IPS-18a (cell line): ENCODE measurements around the gene FAM219A.
A peak's percentile ranks its signal among the peaks of the same experiment; 100 is the strongest.
"Not testable (repeated sequence)": the region's sequence is repeated elsewhere in the genome, so short reads cannot be mapped to it uniquely, and the experiment has no call there.

Source experiments
- H3K27ac ChIP-seq: one replicate; pipeline ENCODE4 v1.5.1; 2013; ENCODE audit warnings: low read length
- H3K27me3 ChIP-seq: one replicate; pipeline ENCODE4 v1.6.1; 2013; ENCODE audit warnings: mild to moderate bottlenecking, low read length; ENCODE audit not compliant: control insufficient read depth, insufficient read depth
- H3K36me3 ChIP-seq: one replicate; pipeline ENCODE4 v1.6.1; 2013; ENCODE audit warnings: low read depth, low read length; ENCODE audit not compliant: control insufficient read depth
- H3K4me1 ChIP-seq: one replicate; pipeline ENCODE4 v1.6.1; 2013; ENCODE audit warnings: low read depth, low read length; ENCODE audit not compliant: control insufficient read depth
- H3K4me3 ChIP-seq: one replicate; pipeline ENCODE4 v1.5.1; 2013; ENCODE audit warnings: low read length
- H3K9ac ChIP-seq: one replicate; pipeline ENCODE4 v1.6.1; 2013; ENCODE audit warnings: mild to moderate bottlenecking, low read length, moderate library complexity
- H3K9me3 ChIP-seq: one replicate; pipeline ENCODE4 v1.6.1; 2013; ENCODE audit warnings: low read depth, low read length; ENCODE audit not compliant: control insufficient read depth

Gene FAM219A

DNA sequence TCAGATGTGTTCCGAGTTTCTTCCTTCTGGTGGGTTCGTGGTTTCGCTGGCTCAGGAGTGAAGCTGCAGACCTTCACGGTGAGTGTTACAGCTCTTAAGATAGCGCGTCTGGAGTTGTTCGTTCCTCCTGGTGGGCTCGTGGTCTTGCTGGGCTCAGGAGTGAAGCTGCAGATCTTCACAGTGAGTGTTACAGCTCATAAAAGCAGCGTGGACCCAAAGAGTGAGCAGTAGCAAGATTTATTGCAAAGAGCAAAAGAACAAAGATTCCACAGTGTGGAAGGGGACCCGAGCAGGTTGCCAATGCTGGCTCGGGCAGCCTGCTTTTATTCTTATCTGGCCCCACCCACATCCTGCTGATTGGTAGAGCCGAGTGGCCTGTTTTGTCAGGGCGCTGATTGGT is 23.2 kb upstream of the FAM219A start:
- not testable (repeated sequence) for H3K27me3 ChIP-seq, H3K27ac ChIP-seq, H3K4me3 ChIP-seq, H3K4me1 ChIP-seq, H3K9me3 ChIP-seq, H3K9ac ChIP-seq, H3K36me3 ChIP-seq

- H3K27ac ChIP-seq, result no peak overlapping the region
- H3K9ac ChIP-seq, result no peak overlapping the region
- H3K36me3 ChIP-seq, result no peaks in the 10 kb centered on the region
- H3K4me1 ChIP-seq, result no peaks in the 10 kb centered on the region
- H3K27me3 ChIP-seq, result no peaks in the 10 kb centered on the region
- H3K4me3 ChIP-seq, result no peak overlapping the region
- H3K9me3 ChIP-seq, result no peaks in the 10 kb centered on the region
Measured at GRCh38 chr9:34479431-34479866, 21.1 kb upstream of the FAM219A start.

DNA sequence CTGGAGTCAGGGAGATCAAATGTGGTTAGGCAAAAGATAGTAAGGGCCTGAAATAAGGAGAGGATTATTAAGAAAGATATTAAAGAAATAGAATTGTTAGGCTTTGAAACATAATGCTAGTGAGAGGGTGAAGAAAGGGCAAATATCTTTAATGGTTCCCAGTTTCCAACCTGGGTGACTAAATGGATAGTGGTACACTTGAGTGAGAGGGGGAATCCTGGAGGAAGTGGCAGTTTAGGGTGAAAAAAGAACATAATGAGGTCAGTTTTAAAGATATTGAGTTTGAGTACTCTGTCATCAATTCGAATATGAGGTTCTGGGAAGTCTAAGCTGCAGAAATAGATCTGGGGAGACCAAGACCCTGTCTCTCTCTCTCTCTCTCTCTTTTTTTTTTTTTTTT is 19.2 kb upstream of the FAM219A start:
- H3K9ac ChIP-seq, result no peak overlapping the region
- no peak overlapping the region for H3K4me3 ChIP-seq
- no peak overlapping the region for H3K27ac ChIP-seq
- H3K27me3 ChIP-seq, result no peaks in the 10 kb centered on the region
- no peaks in the 10 kb centered on the region for H3K4me1 ChIP-seq
- no peaks in the 10 kb centered on the region for H3K36me3 ChIP-seq
- no peaks in the 10 kb centered on the region for H3K9me3 ChIP-seq

- Histone ChIP-seq H3K36me3 (no peaks in the 10 kb centered on the region), H3K9ac (no peak overlapping the region), H3K27me3 (no peaks in the 10 kb centered on the region), H3K9me3 (no peaks in the 10 kb centered on the region), H3K27ac (no peak overlapping the region), H3K4me3 (no peak overlapping the region), H3K4me1 (no peaks in the 10 kb centered on the region)
Measured at GRCh38 chr9:34475097-34475496, 16.7 kb upstream of the FAM219A start.

- Histone ChIP-seq H3K27ac (no peak overlapping the region), H3K4me1 (peaks cover 3% of the 10 kb centered on the region)
Measured at GRCh38 chr9:34465468-34465867, 7.1 kb upstream of the FAM219A start.

GRCh38 chr9:34464571-34464970 is 6.2 kb upstream of the FAM219A start:
- H3K36me3 ChIP-seq, result no peaks in the 10 kb centered on the region
- peaks cover 3% of the 10 kb centered on the region for H3K4me1 ChIP-seq
- H3K27ac ChIP-seq, result no peak overlapping the region
- H3K27me3 ChIP-seq, result peaks cover 6% of the 10 kb centered on the region
- H3K4me3 ChIP-seq, result no peak overlapping the region
- H3K9me3 ChIP-seq, result no peaks in the 10 kb centered on the region
- H3K9ac ChIP-seq, result no peak overlapping the region

More at GRCh38 chr9:34465468-34465867, 7.1 kb upstream of the FAM219A start:
- Histone ChIP-seq H3K36me3 (no peaks in the 10 kb centered on the region), H3K27me3 (no peaks in the 10 kb centered on the region), H3K9me3 (no peaks in the 10 kb centered on the region), H3K9ac (no peak overlapping the region), H3K4me3 (no peak overlapping the region)

DNA sequence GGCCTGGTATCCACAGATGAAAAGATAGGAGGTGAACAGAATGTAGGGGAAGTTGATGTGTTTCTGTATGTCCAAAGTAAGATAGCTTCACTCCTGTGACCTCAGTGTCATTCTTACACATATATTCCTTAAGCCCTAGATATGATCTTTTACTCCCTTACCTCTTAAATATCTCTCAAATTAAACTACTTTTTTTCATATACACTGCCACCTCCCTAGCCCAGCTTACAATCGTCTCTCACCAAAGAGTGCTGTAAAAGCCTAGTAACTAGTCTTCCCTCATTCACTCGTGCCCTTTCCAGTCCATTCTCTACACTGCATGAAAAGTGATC is 5.5 kb upstream of the FAM219A start:
- H3K4me3 ChIP-seq, result no peak overlapping the region
- H3K4me1 ChIP-seq, result peaks cover 5% of the 10 kb centered on the region
- no peaks in the 10 kb centered on the region for H3K9me3 ChIP-seq
- no peaks in the 10 kb centered on the region for H3K36me3 ChIP-seq
- no peak overlapping the region for H3K9ac ChIP-seq
- peaks cover 13% of the 10 kb centered on the region for H3K27me3 ChIP-seq
- H3K27ac ChIP-seq, result no peak overlapping the region

DNA sequence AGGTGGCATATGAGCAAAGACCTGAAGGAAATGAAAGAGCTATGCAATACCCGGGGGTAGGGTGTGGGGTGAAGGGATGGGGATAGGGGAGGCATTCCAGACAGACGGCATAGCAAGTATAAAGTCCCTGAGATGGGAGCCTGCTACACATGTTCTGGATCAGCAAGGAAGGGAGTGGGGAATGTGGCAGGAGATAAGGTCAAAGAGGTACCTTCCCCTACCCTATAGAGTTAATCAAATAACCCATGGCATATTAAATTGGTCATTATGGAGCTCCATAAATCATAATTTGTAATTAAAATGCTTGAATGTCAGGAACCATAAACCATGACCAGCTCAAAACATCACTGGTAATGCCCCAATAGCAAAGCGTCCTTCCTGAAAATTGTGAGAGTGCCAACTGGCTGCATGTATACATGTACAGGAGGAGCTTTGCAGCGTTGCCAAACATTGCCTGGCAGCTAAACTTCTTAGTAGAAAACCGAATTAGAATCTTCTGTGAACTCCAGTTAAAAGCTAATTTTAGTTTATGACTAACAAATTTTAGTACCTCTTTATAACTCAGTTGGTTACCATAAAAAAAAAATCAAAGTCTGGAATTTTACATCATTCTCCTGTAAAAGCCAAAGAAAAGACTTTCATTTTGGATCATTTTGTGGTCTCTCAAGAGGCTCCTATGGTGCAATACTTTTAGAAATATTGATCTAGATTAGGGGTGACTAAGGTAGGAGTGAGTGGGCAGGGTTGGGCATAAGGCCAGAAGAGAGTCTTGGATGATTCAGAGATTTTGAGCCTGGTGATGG is 4.9 kb upstream of the FAM219A start:
- no peak overlapping the region for H3K27ac ChIP-seq
- H3K9ac ChIP-seq, result no peak overlapping the region
- H3K4me1 ChIP-seq, result peaks cover 7% of the 10 kb centered on the region
- H3K4me3 ChIP-seq, result no peak overlapping the region
- H3K9me3 ChIP-seq, result no peaks in the 10 kb centered on the region
- H3K36me3 ChIP-seq, result no peaks in the 10 kb centered on the region
- peaks cover 14% of the 10 kb centered on the region for H3K27me3 ChIP-seq

DNA sequence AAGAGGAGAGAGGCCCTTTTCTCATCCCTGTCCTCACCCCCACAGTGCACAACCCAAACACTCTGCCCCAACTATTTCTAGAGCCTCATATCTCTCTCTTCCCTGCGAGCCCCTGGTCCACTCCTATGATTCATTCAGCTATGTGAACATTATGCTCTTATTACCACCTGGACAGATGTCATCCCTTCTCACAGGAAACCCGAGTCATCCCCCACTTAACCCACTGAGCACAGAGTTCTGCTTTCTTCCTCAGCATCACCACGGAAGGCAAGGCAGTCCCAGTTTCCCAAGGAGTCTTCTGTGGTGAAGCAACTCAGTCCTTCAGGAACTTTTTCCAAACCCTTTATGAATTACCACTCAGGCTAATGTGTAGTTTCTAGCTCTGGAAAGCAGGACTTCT is 1.6 kb upstream of the FAM219A start:
- Histone ChIP-seq H3K36me3 (no peaks in the 10 kb centered on the region), H3K4me3 (no peak overlapping the region), H3K27ac (no peak overlapping the region), H3K9me3 (no peaks in the 10 kb centered on the region), H3K9ac (no peak overlapping the region), H3K27me3 (peaks cover 29% of the 10 kb centered on the region), H3K4me1 (peaks cover 4% of the 10 kb centered on the region)

DNA sequence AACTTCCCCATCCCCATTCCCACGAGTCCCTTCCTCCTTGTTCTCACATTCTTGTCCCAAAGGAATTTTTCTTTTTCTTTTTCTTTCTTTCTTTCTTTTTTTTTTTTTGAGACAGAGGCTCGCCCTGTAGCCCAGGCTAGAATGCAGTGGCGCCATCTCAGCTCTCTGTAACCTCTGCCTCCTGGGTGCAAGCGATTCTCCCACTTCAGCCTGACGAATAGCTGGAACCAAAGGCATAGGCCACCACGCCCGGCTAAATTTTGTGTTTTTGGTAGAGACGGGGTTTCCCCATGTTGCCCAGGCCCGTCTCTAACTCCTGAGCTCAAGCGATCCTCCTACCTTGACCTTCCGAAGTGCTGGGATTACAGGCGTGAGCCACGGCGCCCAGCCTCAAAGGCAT is 986 bp upstream of the FAM219A start:
- H3K27ac ChIP-seq, result no peak overlapping the region
- peaks cover 29% of the 10 kb centered on the region for H3K27me3 ChIP-seq
- peak overlapping the region; percentile 62 for H3K4me3 ChIP-seq
- H3K4me1 ChIP-seq, result peaks cover 4% of the 10 kb centered on the region
- H3K9ac ChIP-seq, result no peak overlapping the region
- H3K9me3 ChIP-seq, result no peaks in the 10 kb centered on the region
- no peaks in the 10 kb centered on the region for H3K36me3 ChIP-seq

- H3K27me3 ChIP-seq, result peaks cover 29% of the 10 kb centered on the region
- no peaks in the 10 kb centered on the region for H3K36me3 ChIP-seq
- no peak overlapping the region for H3K27ac ChIP-seq
- peak overlapping the region; percentile 62 for H3K4me3 ChIP-seq
- H3K9me3 ChIP-seq, result no peaks in the 10 kb centered on the region
- H3K9ac ChIP-seq, result no peak overlapping the region
- peaks cover 4% of the 10 kb centered on the region for H3K4me1 ChIP-seq
Measured at GRCh38 chr9:34458959-34459340, 580 bp upstream of the FAM219A start.

GRCh38 chr9:34457266-34458012 is 931 bp downstream of the FAM219A start:
- Histone ChIP-seq H3K9me3 (no peaks in the 10 kb centered on the region), H3K27me3 (peaks cover 29% of the 10 kb centered on the region), H3K9ac (peak overlapping the region; percentile 65), H3K4me1 (peaks cover 4% of the 10 kb centered on the region), H3K36me3 (no peaks in the 10 kb centered on the region), H3K27ac (no peak overlapping the region), H3K4me3 (peak overlapping the region; percentile 84)
